Measurements from ENCODE around the gene INPP5A. TPM values are rescaled to one million over a fixed set of nuclear protein-coding genes. Genes with fewer than 3 reads are reported as not detected.

The INPP5A gene
- total RNA-seq, 1 donor from 2014 or later, result 36.3 TPM

- no peak overlapping the region for H3K27ac Mint-ChIP-seq (ENCODE audit: unreplicated experiment)
- H3K27me3 Mint-ChIP-seq (ENCODE audit: unreplicated experiment), result peaks cover 6% of the 10 kb centered on the region
- H3K4me1 Mint-ChIP-seq (ENCODE audit: low read depth, unreplicated experiment), result peaks cover 25% of the 10 kb centered on the region
- no peak overlapping the region for H3K4me3 Mint-ChIP-seq (ENCODE audit: unreplicated experiment)
- TF ChIP-seq CTCF (IDR thresholded peaks at IDR 0.05; ENCODE audit: partially characterized antibody, unreplicated experiment), result no peak
- H3K36me3 Mint-ChIP-seq (ENCODE audit: unreplicated experiment), result peaks cover 12% of the 10 kb centered on the region
- peaks cover 9% of the 10 kb centered on the region for H3K9me3 Mint-ChIP-seq (ENCODE audit: unreplicated experiment)
- no peak for DNase-seq
Observed at GRCh38 chr10:132665946-132666704, 128.5 kb downstream of the INPP5A start.

- TF ChIP-seq CTCF (IDR thresholded peaks at IDR 0.05; ENCODE audit: partially characterized antibody, unreplicated experiment), result no peak
- H3K27ac Mint-ChIP-seq (ENCODE audit: unreplicated experiment), result no peak overlapping the region
- peaks cover 6% of the 10 kb centered on the region for H3K36me3 Mint-ChIP-seq (ENCODE audit: unreplicated experiment)
- H3K27me3 Mint-ChIP-seq (ENCODE audit: unreplicated experiment), result peaks cover 6% of the 10 kb centered on the region
- DNase-seq, result no peak
- peaks cover 25% of the 10 kb centered on the region for H3K4me1 Mint-ChIP-seq (ENCODE audit: low read depth, unreplicated experiment)
- H3K4me3 Mint-ChIP-seq (ENCODE audit: unreplicated experiment), result no peak overlapping the region
- peaks cover 11% of the 10 kb centered on the region for H3K9me3 Mint-ChIP-seq (ENCODE audit: unreplicated experiment)
Observed at GRCh38 chr10:132666705-132667341, 129.2 kb downstream of the INPP5A start.

- Mint-ChIP-seq H3K4me1 (ENCODE audit: low read depth, unreplicated experiment) (peaks cover 25% of the 10 kb centered on the region), H3K36me3 (ENCODE audit: unreplicated experiment) (peaks cover 8% of the 10 kb centered on the region), H3K27ac (ENCODE audit: unreplicated experiment) (peak overlapping the region; percentile 6), H3K9me3 (ENCODE audit: unreplicated experiment) (peaks cover 14% of the 10 kb centered on the region), H3K27me3 (ENCODE audit: unreplicated experiment) (peaks cover 6% of the 10 kb centered on the region), H3K4me3 (ENCODE audit: unreplicated experiment) (peak overlapping the region; percentile 9)
- DNase-seq, result peak; percentile 29
- TF ChIP-seq CTCF (IDR thresholded peaks at IDR 0.05; ENCODE audit: partially characterized antibody, unreplicated experiment), result no peak
Observed at GRCh38 chr10:132667342-132668047, 129.9 kb downstream of the INPP5A start.

- TF ChIP-seq CTCF (IDR thresholded peaks at IDR 0.05; ENCODE audit: partially characterized antibody, unreplicated experiment), result no peak
- peaks cover 17% of the 10 kb centered on the region for H3K9me3 Mint-ChIP-seq (ENCODE audit: unreplicated experiment)
- H3K27me3 Mint-ChIP-seq (ENCODE audit: unreplicated experiment), result peaks cover 9% of the 10 kb centered on the region
- peaks cover 25% of the 10 kb centered on the region for H3K4me1 Mint-ChIP-seq (ENCODE audit: low read depth, unreplicated experiment)
- peaks cover 13% of the 10 kb centered on the region for H3K36me3 Mint-ChIP-seq (ENCODE audit: unreplicated experiment)
- no peak overlapping the region for H3K27ac Mint-ChIP-seq (ENCODE audit: unreplicated experiment)
- peak overlapping the region; percentile 9 for H3K4me3 Mint-ChIP-seq (ENCODE audit: unreplicated experiment)
- no peak for DNase-seq
Observed at GRCh38 chr10:132668048-132668394, 130.4 kb downstream of the INPP5A start.
